ENCODE results near the gene TNNI3. TPM values are rescaled to one million over a fixed set of nuclear protein-coding genes. Genes with fewer than 3 reads are reported as not detected.
A peak's percentile ranks its signal among the peaks of the same experiment; 100 is the strongest.

TNNI3 gene
- total and polyA plus RNA-seq, 9 of the 15 experiments (the other 6 are each of a cell fraction or from before 2014, with no cell fraction given), result 4.7 to 158 (median 42.0) TPM

DNA sequence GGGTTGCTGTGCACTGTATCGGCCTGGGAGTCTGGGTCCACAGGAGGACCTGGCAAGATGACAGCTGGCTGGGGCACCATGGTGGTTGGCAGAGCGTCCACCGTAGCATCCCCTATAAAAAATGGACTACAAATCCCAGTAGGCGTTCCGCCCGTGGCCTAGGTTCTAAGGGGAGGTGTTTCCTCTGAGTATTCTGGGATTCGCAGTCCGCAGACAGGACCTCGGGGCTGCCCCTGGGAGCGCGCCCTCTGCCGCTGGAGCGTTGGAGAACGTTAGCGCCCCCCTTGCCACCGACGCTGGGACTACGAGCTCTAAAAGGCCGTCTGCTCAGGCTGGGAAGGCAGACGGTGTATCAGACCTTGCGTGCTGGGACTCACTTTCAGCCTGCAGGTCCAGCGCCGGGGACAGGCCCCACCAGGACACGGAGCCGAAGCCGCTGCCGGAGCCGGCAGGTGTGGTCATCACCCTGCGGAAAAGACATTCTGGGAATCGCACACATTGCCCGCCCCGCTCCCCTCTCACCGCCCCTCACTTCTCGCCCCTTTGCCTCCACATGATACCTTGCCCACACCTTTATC lies 8.5 kb upstream of the TNNI3 start (continued):
- TF ChIP-seq, protein P1, sequence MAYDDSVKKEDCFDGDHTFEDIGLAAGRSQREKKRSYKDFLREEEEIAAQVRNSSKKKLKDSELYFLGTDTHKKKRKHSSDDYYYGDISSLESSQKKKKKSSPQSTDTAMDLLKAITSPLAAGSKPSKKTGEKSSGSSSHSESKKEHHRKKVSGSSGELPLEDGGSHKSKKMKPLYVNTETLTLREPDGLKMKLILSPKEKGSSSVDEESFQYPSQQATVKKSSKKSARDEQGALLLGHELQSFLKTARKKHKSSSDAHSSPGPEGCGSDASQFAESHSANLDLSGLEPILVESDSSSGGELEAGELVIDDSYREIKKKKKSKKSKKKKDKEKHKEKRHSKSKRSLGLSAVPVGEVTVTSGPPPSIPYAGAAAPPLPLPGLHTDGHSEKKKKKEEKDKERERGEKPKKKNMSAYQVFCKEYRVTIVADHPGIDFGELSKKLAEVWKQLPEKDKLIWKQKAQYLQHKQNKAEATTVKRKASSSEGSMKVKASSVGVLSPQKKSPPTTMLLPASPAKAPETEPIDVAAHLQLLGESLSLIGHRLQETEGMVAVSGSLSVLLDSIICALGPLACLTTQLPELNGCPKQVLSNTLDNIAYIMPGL (CRISPR knock-in tag; IDR thresholded peaks at IDR 0.05), result no peak
- TF ChIP-seq COPS2 (conservative IDR thresholded peaks at IDR 0.05) (no peak), NR2F6 (CRISPR knock-in tag; IDR thresholded peaks at IDR 0.05) (no peak), POLR2AphosphoS2 (IDR thresholded peaks at IDR 0.05; ENCODE audit: low read length) (peak; percentile 14; the same call in 1 of the 2 replicates), GTF2A2 (tag; IDR thresholded peaks at IDR 0.05) (no peak), LARP7 (IDR thresholded peaks at IDR 0.05) (no peak), SAFB (IDR thresholded peaks at IDR 0.05; ENCODE audit: borderline replicate concordance, low read depth, low read length) (no peak)

DNA sequence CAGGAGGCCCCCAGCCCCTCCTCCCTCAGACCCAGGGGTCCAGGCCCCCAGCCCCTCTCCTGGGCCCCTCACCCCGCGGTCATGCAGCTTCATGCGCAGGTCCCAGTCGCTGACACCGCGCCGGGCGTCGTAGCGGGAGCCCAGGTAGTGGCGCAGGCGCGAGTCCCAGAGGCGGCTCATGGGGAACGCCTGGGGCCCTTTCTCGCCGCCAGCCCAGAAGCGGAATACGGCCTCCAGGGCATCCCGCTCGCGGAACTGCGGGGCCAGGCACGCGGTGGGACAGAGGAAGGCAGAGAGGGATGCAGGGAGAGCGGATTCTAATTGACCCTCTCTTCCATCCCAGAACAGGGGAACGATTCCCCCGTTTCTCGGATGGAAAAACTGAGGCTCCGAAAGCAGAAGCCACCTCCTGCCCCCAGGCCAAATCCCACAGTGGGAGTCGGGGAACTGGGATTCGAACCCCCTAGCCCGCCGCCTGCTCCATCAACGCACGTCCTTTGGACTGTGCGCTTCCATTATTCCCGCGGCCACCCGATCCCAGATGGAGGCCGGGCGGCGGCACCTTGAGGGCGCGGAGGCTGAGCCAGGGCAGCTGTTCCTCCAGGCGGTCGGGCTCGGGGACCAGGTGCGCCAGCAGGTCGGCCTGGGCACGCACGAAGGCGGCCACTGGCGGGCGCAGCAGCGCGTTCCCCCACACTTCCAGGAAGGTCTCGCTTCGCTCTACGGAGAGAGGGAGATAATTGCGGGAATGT lies 4.2 kb upstream of the TNNI3 start:
- POLR2A ChIA-PET, result interaction anchor here (2.9 kb wide), 1 partner anchor 15 kb away, joined by 13 read pairs; no protein-coding TSS in a partner anchor
- TF ChIP-seq TFAM (CRISPR knock-in tag; conservative IDR thresholded peaks at IDR 0.05) (no peak), NCOA4 (IDR thresholded peaks at IDR 0.05; ENCODE audit: partially characterized antibody) (no peak), ZFX (CRISPR knock-in tag; IDR thresholded peaks at IDR 0.05) (no peak), ZBTB7A (IDR thresholded peaks at IDR 0.05; ENCODE audit: borderline replicate concordance, control insufficient read depth, low read depth, low read length) (0 out of 2 replicates have a peak, but pooled peaks have one; percentile 19), POLR2H (tag; IDR thresholded peaks at IDR 0.05; ENCODE audit: low read depth) (no peak)
- TF ChIP-seq, protein P2, sequence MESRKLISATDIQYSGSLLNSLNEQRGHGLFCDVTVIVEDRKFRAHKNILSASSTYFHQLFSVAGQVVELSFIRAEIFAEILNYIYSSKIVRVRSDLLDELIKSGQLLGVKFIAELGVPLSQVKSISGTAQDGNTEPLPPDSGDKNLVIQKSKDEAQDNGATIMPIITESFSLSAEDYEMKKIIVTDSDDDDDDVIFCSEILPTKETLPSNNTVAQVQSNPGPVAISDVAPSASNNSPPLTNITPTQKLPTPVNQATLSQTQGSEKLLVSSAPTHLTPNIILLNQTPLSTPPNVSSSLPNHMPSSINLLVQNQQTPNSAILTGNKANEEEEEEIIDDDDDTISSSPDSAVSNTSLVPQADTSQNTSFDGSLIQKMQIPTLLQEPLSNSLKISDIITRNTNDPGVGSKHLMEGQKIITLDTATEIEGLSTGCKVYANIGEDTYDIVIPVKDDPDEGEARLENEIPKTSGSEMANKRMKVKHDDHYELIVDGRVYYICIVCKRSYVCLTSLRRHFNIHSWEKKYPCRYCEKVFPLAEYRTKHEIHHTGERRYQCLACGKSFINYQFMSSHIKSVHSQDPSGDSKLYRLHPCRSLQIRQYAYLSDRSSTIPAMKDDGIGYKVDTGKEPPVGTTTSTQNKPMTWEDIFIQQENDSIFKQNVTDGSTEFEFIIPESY (CRISPR knock-in tag; IDR thresholded peaks at IDR 0.05), result peak; percentile 87
- CTCF ChIA-PET (ENCODE audit: low intra/inter-chr PET ratio), result interaction anchor here (1.9 kb wide), 1 partner anchor 20 kb away, joined by 20 read pairs; no protein-coding TSS in a partner anchor
- no peaks in the 10 kb centered on the region for H3K27me3 ChIP-seq (ENCODE audit: control insufficient read depth in 2 of 2, insufficient read depth in 2 of 2, low read length in 2 of 2)
- H3K9ac ChIP-seq (ENCODE audit: insufficient read depth in 1 of 2, low read depth in 2 of 2, low read length in 2 of 2), result no peak overlapping the region
- H3K79me2 ChIP-seq (ENCODE audit: control insufficient read depth, insufficient read depth, low read length), result peaks cover 14% of the 10 kb centered on the region
- DNase-seq (ENCODE audit: extremely low read depth in 1 of 4, low spot score in 3 of 4) (no peak), ATAC-seq (no peak), FAIRE-seq (no peak)
- BruUV-seq (replicated peaks), result no TSS peak
- intact Hi-C loops (cut with micrococcal nuclease), result no loop called here
- H3K4me1 ChIP-seq (replicated peaks in 1 of 2; ENCODE audit: control insufficient read depth in 2 of 2, insufficient read depth in 2 of 2, low read length in 2 of 2), result peaks cover 32 to 69% of the 10 kb centered on the region in 2 experiments
- H3K9me1 ChIP-seq (ENCODE audit: control insufficient read depth, insufficient read depth, low read length), result no peaks in the 10 kb centered on the region
- no peaks in the 10 kb centered on the region for H3K9me3 ChIP-seq (replicated peaks; ENCODE audit: control insufficient read depth, insufficient read depth, low read depth, low read length)
- in situ Hi-C loops (cut with MboI), result loop anchor here (25.0 kb wide), 1 partner anchor 976 kb away; the partner anchor contains the start of gene ZNF444
- WGBS (ENCODE audit: insufficient coverage, low coverage, missing lambda C conversion rate), result 97% methylated on average over 17 of the region's 61 CpGs
- H3K27ac ChIP-seq (ENCODE audit: extremely low read depth, low read depth, low read length), result no peak overlapping the region
- 0 out of 3 replicates have a peak, but pooled peaks cover 3% of the 10 kb centered on the region for H3K36me3 ChIP-seq (ENCODE audit: control insufficient read depth, insufficient read depth, low read length)
- H2AFZ ChIP-seq (ENCODE audit: low read depth, low read length), result no peak overlapping the region
- H4K20me1 ChIP-seq (replicated peaks; ENCODE audit: control insufficient read depth, insufficient read depth, low read length), result peaks cover 3% of the 10 kb centered on the region
- H3K4me3 ChIP-seq, result no peak overlapping the region
- H3K4me2 ChIP-seq (ENCODE audit: insufficient read depth, low read length), result no peak overlapping the region
